WTC11 (cell line): ENCODE data around the gene SDK2. TPM values are rescaled to one million over a fixed set of nuclear protein-coding genes. Genes with fewer than 3 reads are reported as not detected.

Experiments used
- ATAC-seq: fragments of 200-7000 bp; cut with Tn5 transposase; 2 replicates; pipeline ENCODE4 v1.10.0; 2021; ENCODE audit warnings: mild to moderate bottlenecking, moderate library complexity
- CTCF ChIA-PET: fragments of 300-600 bp; sonication (Branson Sonifier 250); formaldehyde crosslinking; loops from one replicate; lab custom pipeline; 2021; ENCODE audit warnings: antibody characterized with exemption; lab: Charles Lee
- POLR2A ChIA-PET: fragments of 350-600 bp; sonication (Branson Sonifier 250); formaldehyde crosslinking; loops from one replicate; lab custom pipeline; 2021; ENCODE audit warnings: antibody characterized with exemption; lab: Charles Lee
- DNase-seq: peaks from one replicate; pipeline ENCODE4 v3.0.0; 2021; ENCODE audit warnings: low spot score
- H3K27ac Mint-ChIP-seq: 2 replicates; pipeline ENCODE4 v1.8.0; 2021; ENCODE audit warnings: mixed read lengths
- H3K27me3 Mint-ChIP-seq: 2 replicates; pipeline ENCODE4 v1.8.0; 2021; ENCODE audit warnings: low read depth, mild to moderate bottlenecking, moderate library complexity, mixed read lengths
- H3K36me3 Mint-ChIP-seq: 2 replicates; pipeline ENCODE4 v1.8.0; 2021; ENCODE audit warnings: mixed read lengths
- H3K4me1 Mint-ChIP-seq: 2 replicates; pipeline ENCODE4 v1.8.0; 2022; ENCODE audit warnings: mixed read lengths
- H3K4me3 Mint-ChIP-seq: 2 replicates; pipeline ENCODE4 v1.8.0; 2021; ENCODE audit warnings: mild to moderate bottlenecking, moderate library complexity, mixed read lengths
- H3K9me3 Mint-ChIP-seq: 2 replicates; pipeline ENCODE4 v1.8.0; 2021; ENCODE audit warnings: mixed read lengths
- CREB1 ChIP-seq: sonication (generic); formaldehyde crosslinking; IDR thresholded peaks from 2 replicates; pipeline ENCODE4 v1.8.0; 2023; ENCODE audit warnings: mild to moderate bottlenecking, missing genetic modification reagents
- CREM ChIP-seq: sonication (generic); formaldehyde crosslinking; IDR thresholded peaks from 2 replicates; pipeline ENCODE4 v1.8.1; 2022; ENCODE audit warnings: mild to moderate bottlenecking, missing genetic modification reagents, moderate library complexity
- EMX1 ChIP-seq: fragments of 250-450 bp; sonication (Bioruptor Pico); IDR thresholded peaks from 2 replicates; pipeline ENCODE4 v1.8.0; 2021; ENCODE audit warnings: mild to moderate bottlenecking
- GABPB1 ChIP-seq: sonication (generic); formaldehyde crosslinking; IDR thresholded peaks from 2 replicates; pipeline ENCODE4 v1.8.1; 2023; ENCODE audit warnings: mild to moderate bottlenecking, missing genetic modification reagents
- HMGA2 ChIP-seq: fragments of 250-450 bp; sonication (Bioruptor Pico); IDR thresholded peaks from 2 replicates; pipeline ENCODE4 v1.4.0; 2021; ENCODE audit warnings: mild to moderate bottlenecking, moderate library complexity
- JUN ChIP-seq: sonication (generic); formaldehyde crosslinking; IDR thresholded peaks from 2 replicates; pipeline ENCODE4 v1.8.0; 2023; ENCODE audit warnings: mild to moderate bottlenecking, missing genetic modification reagents
- MAX ChIP-seq: sonication (generic); formaldehyde crosslinking; IDR thresholded peaks from 2 replicates; pipeline ENCODE4 v1.8.0; 2022; ENCODE audit warnings: mild to moderate bottlenecking, missing genetic modification reagents
- MYBL2 ChIP-seq: sonication (generic); formaldehyde crosslinking; IDR thresholded peaks from 2 replicates; pipeline ENCODE4 v1.8.1; 2023; ENCODE audit warnings: mild to moderate bottlenecking, moderate library complexity, missing genetic modification reagents
- NFATC4 ChIP-seq: fragments of 250-450 bp; sonication (Bioruptor Pico); IDR thresholded peaks from 2 replicates; pipeline ENCODE4 v1.9.0; 2021; ENCODE audit warnings: mild to moderate bottlenecking
- NR2C2 ChIP-seq: sonication (generic); formaldehyde crosslinking; IDR thresholded peaks from 2 replicates; pipeline ENCODE4 v1.8.0; 2022; ENCODE audit warnings: mild to moderate bottlenecking, missing genetic modification reagents
- OVOL2 ChIP-seq: fragments of 250-450 bp; sonication (Bioruptor Pico); IDR thresholded peaks from 2 replicates; pipeline ENCODE4 v1.9.0; 2021; ENCODE audit warnings: mild to moderate bottlenecking, borderline replicate concordance
- PREB ChIP-seq: sonication (generic); formaldehyde crosslinking; IDR thresholded peaks from 2 replicates; pipeline ENCODE4 v1.8.1; 2022; ENCODE audit warnings: mild to moderate bottlenecking, missing genetic modification reagents, moderate library complexity, borderline replicate concordance
- PRRX2 ChIP-seq: fragments of 250-450 bp; sonication (Bioruptor Pico); IDR thresholded peaks from 2 replicates; pipeline ENCODE4 v1.8.0; 2021; ENCODE audit warnings: mild to moderate bottlenecking
- STAT6 ChIP-seq: sonication (generic); formaldehyde crosslinking; conservative IDR thresholded peaks from 2 replicates; pipeline ENCODE4 v1.8.1; 2023; ENCODE audit warnings: mild to moderate bottlenecking, low read depth, missing genetic modification reagents, moderate library complexity
- TEAD1 ChIP-seq: sonication (generic); formaldehyde crosslinking; IDR thresholded peaks from 2 replicates; pipeline ENCODE4 v1.8.0; 2022; ENCODE audit warnings: mild to moderate bottlenecking, missing genetic modification reagents
- ZNF138 ChIP-seq: sonication (generic); formaldehyde crosslinking; conservative IDR thresholded peaks from 2 replicates; pipeline ENCODE4 v1.8.1; 2022; ENCODE audit warnings: mild to moderate bottlenecking, moderate library complexity, missing genetic modification reagents
- ZNF263 ChIP-seq: sonication (generic); formaldehyde crosslinking; IDR thresholded peaks from 2 replicates; pipeline ENCODE4 v1.8.1; 2022; ENCODE audit warnings: low read depth, mild to moderate bottlenecking, moderate library complexity, missing genetic modification reagents
- ZNF317 ChIP-seq: sonication (generic); formaldehyde crosslinking; IDR thresholded peaks from 2 replicates; pipeline ENCODE4 v1.8.1; 2023; ENCODE audit warnings: low read depth, mild to moderate bottlenecking, moderate library complexity, missing genetic modification reagents, borderline replicate concordance
- ZNF425 ChIP-seq: fragments of 250-450 bp; sonication (Bioruptor Pico); conservative IDR thresholded peaks from 2 replicates; pipeline ENCODE4 v1.9.0; 2021; ENCODE audit warnings: mild to moderate bottlenecking
- total RNA-seq: library from RNA; stranded (reverse); gene quantifications from 3 replicates; pipeline ENCODE4 v1.2.3, GENCODE V29; 2021
- TF ChIP-seq, protein P1 (sequence below): sonication (generic); formaldehyde crosslinking; IDR thresholded peaks from 2 replicates; pipeline ENCODE4 v1.8.1; 2022; ENCODE audit warnings: missing genetic modification reagents, borderline replicate concordance
- TF ChIP-seq, protein P2 (sequence below): sonication (generic); formaldehyde crosslinking; IDR thresholded peaks from 2 replicates; pipeline ENCODE4 v1.8.1; 2022; ENCODE audit warnings: low read depth, mild to moderate bottlenecking, moderate library complexity, missing genetic modification reagents, borderline replicate concordance
- TF ChIP-seq, protein P3 (sequence below): fragments of 200-600 bp; IDR thresholded peaks from 2 replicates; pipeline ENCODE4 v1.8.0; 2022; ENCODE audit warnings: antibody characterized with exemption

Gene SDK2
- total RNA-seq, 1 experiment from 2014 or later: 14.8 TPM

DNA sequence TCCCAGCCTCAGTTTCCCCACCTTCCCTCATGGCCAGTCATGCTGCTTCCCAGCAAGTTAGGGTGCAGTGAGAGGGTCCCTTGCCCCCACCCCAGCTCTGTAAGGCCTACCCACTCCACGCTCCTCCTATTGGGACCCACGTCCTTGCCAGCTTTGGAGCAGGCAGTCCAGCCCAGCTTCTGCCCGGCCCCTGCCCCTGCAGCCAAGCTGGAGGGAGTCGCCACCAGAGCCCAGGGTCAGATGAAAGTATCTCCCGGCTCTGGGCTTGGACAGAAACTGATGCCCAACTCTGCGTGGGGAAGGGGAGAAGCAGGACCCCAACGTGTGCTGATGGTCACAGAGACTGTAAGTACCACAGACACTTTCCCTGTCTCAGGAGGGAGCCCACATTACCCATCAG is 32.6 kb downstream of the SDK2 start:
- Mint-ChIP-seq H3K9me3 (no peaks in the 10 kb centered on the region), H3K27ac (no peak overlapping the region), H3K4me1 (peaks cover 39% of the 10 kb centered on the region), H3K36me3 (no peaks in the 10 kb centered on the region), H3K27me3 (no peaks in the 10 kb centered on the region), H3K4me3 (no peak overlapping the region)
- POLR2A ChIA-PET: no interaction called here
- CTCF ChIA-PET: interaction anchor here (1.6 to 2.5 kb wide), 2 partner anchors 16 to 35 kb away, joined by 5 to 14 read pairs; no protein-coding TSS in a partner anchor
- no peak for DNase-seq
- TF ChIP-seq ZNF317 (CRISPR knock-in tag) (no peak), CREM (CRISPR knock-in tag) (no peak), ZNF425 (no peak), NR2C2 (CRISPR knock-in tag) (no peak), HMGA2 (CRISPR knock-in tag) (no peak), CREB1 (CRISPR knock-in tag) (no peak), TEAD1 (CRISPR knock-in tag) (no peak), EMX1 (CRISPR knock-in tag) (no peak), NFATC4 (no peak), JUN (CRISPR knock-in tag) (no peak), MYBL2 (CRISPR knock-in tag) (no peak), STAT6 (no peak), ZNF138 (CRISPR knock-in tag) (no peak), ZNF263 (CRISPR knock-in tag) (no peak)
- TF ChIP-seq, protein P1, sequence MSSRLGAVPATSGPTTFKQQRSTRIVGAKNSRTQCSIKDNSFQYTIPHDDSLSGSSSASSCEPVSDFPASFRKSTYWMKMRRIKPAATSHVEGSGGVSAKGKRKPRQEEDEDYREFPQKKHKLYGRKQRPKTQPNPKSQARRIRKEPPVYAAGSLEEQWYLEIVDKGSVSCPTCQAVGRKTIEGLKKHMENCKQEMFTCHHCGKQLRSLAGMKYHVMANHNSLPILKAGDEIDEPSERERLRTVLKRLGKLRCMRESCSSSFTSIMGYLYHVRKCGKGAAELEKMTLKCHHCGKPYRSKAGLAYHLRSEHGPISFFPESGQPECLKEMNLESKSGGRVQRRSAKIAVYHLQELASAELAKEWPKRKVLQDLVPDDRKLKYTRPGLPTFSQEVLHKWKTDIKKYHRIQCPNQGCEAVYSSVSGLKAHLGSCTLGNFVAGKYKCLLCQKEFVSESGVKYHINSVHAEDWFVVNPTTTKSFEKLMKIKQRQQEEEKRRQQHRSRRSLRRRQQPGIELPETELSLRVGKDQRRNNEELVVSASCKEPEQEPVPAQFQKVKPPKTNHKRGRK: no peak
- TF ChIP-seq, protein P2, sequence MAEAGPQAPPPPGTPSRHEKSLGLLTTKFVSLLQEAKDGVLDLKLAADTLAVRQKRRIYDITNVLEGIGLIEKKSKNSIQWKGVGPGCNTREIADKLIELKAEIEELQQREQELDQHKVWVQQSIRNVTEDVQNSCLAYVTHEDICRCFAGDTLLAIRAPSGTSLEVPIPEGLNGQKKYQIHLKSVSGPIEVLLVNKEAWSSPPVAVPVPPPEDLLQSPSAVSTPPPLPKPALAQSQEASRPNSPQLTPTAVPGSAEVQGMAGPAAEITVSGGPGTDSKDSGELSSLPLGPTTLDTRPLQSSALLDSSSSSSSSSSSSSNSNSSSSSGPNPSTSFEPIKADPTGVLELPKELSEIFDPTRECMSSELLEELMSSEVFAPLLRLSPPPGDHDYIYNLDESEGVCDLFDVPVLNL: no peak
- TF ChIP-seq, all 79 proteins: peak for 0
- ATAC-seq: no peak

- DNase-seq (no peak), ATAC-seq (no peak)
- H3K27ac Mint-ChIP-seq: no peak overlapping the region
- no peak overlapping the region for H3K4me3 Mint-ChIP-seq
- peaks cover 27% of the 10 kb centered on the region for H3K4me1 Mint-ChIP-seq
- no peaks in the 10 kb centered on the region for H3K27me3 Mint-ChIP-seq
- H3K9me3 Mint-ChIP-seq: no peaks in the 10 kb centered on the region
- ChIA-PET CTCF (no interaction called here), POLR2A (no interaction called here)
- no peaks in the 10 kb centered on the region for H3K36me3 Mint-ChIP-seq
- TF ChIP-seq MAX (CRISPR knock-in tag) (no peak), JUN (CRISPR knock-in tag) (no peak), ZNF425 (no peak), PRRX2 (CRISPR knock-in tag) (no peak), GABPB1 (CRISPR knock-in tag) (no peak), ZNF138 (CRISPR knock-in tag) (no peak), PREB (CRISPR knock-in tag) (no peak), OVOL2 (no peak)
- TF ChIP-seq, protein P3, sequence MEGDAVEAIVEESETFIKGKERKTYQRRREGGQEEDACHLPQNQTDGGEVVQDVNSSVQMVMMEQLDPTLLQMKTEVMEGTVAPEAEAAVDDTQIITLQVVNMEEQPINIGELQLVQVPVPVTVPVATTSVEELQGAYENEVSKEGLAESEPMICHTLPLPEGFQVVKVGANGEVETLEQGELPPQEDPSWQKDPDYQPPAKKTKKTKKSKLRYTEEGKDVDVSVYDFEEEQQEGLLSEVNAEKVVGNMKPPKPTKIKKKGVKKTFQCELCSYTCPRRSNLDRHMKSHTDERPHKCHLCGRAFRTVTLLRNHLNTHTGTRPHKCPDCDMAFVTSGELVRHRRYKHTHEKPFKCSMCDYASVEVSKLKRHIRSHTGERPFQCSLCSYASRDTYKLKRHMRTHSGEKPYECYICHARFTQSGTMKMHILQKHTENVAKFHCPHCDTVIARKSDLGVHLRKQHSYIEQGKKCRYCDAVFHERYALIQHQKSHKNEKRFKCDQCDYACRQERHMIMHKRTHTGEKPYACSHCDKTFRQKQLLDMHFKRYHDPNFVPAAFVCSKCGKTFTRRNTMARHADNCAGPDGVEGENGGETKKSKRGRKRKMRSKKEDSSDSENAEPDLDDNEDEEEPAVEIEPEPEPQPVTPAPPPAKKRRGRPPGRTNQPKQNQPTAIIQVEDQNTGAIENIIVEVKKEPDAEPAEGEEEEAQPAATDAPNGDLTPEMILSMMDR: no peak
Observed at GRCh38 chr17:73610331-73610911, 33.8 kb downstream of the SDK2 start.
